Right lobe of liver (tissue), 4 donors: ENCODE results near the gene MROH2A.

Source experiments
- POLR2A ChIP-seq: fragments of 450-650 bp; IDR thresholded peaks from one replicate; pipeline ENCODE4 v1.6.1; 2017; ENCODE audit warnings: antibody characterized with exemption, mild to moderate bottlenecking
- TF ChIP-seq, protein P1 (sequence below), 4 donors: fragments of 200-600 bp in 3 of 4; fragments of 450-650 bp in 1 of 4; IDR thresholded peaks; one replicate each; pipeline versions ENCODE4 v1.5.1 to v1.8.0; 2016 to 2022; ENCODE audit warnings: antibody characterized with exemption in 4 of 4, mild to moderate bottlenecking in 2 of 4
- donor health status: DM: no; HTN: no; CAD: no.
- donor health status: DM: no; HTN: no; CAD: no.
- donor health status: DM: no; HTN: yes; CAD: no.

- TF ChIP-seq, protein P1, sequence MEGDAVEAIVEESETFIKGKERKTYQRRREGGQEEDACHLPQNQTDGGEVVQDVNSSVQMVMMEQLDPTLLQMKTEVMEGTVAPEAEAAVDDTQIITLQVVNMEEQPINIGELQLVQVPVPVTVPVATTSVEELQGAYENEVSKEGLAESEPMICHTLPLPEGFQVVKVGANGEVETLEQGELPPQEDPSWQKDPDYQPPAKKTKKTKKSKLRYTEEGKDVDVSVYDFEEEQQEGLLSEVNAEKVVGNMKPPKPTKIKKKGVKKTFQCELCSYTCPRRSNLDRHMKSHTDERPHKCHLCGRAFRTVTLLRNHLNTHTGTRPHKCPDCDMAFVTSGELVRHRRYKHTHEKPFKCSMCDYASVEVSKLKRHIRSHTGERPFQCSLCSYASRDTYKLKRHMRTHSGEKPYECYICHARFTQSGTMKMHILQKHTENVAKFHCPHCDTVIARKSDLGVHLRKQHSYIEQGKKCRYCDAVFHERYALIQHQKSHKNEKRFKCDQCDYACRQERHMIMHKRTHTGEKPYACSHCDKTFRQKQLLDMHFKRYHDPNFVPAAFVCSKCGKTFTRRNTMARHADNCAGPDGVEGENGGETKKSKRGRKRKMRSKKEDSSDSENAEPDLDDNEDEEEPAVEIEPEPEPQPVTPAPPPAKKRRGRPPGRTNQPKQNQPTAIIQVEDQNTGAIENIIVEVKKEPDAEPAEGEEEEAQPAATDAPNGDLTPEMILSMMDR (IDR thresholded peaks at IDR 0.05), result no peak
- TF ChIP-seq POLR2A, result no peak
Measured at GRCh38 chr2:233745073-233745755, 32.9 kb upstream of the MROH2A start.
